GM18909 (cell line): ENCODE results near the gene MAB21L3.
A peak's percentile ranks its signal among the peaks of the same experiment; 100 is the strongest.
"Not testable (repeated sequence)": the region's sequence is repeated elsewhere in the genome, so short reads cannot be mapped to it uniquely, and the experiment has no call there.

Experiments used
- ATAC-seq: cut with Tn5 transposase; IDR thresholded peaks from one replicate; pipeline ENCODE4 v1.9.1; 2021; ENCODE audit warnings: mild to moderate bottlenecking; ENCODE audit not compliant: unreplicated experiment, poor library complexity

Gene MAB21L3

GRCh38 chr1:116131866-116132605 is 20.8 kb downstream of the MAB21L3 start:
- no peak for ATAC-seq

DNA sequence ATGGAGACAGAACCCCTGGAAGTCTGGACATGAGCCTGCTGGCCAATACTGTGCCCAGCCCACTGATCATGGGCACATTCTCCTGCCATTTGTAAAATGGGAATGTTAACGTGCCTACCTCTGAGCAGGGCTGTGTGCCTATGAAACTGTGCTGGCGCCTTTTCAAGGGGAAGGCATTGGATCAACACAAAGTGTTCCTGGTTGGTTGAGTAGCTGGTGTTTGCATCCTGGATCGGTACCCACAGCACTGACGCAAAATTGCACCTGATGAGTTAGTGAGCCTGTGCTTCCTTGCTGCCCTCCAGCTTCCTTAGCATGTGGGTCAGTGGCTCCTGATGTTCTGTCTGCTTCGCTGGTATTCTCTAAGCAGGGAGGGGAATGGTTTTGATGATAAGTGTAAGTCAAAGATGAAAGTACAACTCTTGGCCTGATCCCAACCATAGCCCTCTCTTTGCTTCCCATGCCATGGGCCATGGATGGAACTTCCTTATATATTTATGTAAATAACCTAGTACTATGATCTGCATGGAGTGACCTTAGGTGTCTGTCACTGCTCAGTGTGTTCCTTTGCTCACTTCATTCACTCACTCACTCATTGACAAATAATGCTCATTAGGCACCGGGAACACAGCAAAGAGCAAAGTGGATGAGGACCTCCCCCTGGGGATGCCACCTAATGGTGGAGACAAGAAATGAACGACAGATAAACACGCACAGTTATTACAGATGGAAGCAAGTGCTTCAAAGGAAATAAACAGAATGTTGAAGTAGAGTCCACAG is 22.7 kb downstream of the MAB21L3 start:
- ATAC-seq: no peak

DNA sequence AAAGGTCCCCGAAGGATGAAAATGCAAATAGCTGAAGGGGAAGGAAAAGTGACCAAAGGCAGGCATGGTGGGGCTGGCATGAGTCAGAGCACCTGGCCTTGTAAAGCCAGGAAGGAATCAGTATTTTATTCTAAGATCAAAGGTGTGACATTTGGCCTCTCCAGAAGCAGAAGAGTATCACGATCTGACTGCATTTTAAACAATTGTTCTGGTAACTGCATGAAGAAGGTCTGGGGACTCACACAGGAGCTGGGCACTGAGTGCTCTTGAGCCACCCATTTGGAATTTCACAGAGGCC is 23.2 kb downstream of the MAB21L3 start:
- no peak for ATAC-seq

DNA sequence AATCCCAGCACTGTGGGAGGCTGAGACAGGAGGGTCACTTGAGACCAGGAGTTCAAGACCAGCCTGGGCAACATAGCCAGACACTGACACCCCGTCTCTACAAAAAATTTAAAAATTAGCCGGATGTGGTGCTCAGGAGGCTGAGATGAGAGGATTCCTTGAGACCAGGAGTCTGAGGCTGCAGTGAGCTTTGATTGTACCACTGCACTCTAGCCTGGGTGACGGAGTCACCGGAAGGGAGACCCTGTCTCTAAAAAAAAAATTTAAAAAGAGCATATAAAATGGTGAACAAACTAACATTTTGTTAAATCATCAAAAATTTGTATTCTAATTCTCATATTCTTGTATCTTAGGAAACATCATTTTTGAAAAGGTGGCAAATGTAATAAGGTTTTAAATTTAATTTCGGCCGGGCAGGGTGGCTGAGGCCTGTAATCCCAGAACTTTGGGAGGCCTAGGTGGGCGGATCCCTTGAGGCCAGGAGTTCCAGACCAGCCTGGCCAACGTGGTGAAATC is 27.1 kb downstream of the MAB21L3 start:
- no peak for ATAC-seq

- ATAC-seq: no peak
Measured at GRCh38 chr1:116139592-116140134, 28.5 kb downstream of the MAB21L3 start.

GRCh38 chr1:116144151-116144550 is 33.0 kb downstream of the MAB21L3 start:
- ATAC-seq: no peak

- not testable (repeated sequence) for ATAC-seq
Measured at GRCh38 chr1:116146447-116147113, 35.4 kb downstream of the MAB21L3 start.

- ATAC-seq: no peak
Measured at GRCh38 chr1:116147114-116147510, 35.9 kb downstream of the MAB21L3 start.

- no peak for ATAC-seq
Measured at GRCh38 chr1:116147972-116148371, 36.8 kb downstream of the MAB21L3 start.

DNA sequence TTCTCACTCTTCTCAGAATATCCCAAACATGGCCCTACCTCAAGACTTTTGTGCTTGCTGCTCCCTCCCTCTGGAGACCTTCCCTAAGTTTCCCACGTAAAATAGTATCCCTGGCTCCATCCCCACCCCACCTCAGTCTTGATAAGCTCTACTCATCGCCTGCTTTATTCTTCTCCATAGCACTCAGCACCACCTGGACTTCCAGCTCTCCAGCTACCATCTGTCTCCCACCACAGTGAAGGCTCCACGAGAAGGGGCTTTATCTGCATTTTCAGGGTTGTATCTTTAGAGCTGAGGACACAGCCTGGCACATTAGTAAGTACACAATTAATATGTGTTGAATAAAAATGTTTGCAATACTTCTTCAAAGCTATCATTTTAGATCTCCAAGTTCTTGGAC is 37.8 kb downstream of the MAB21L3 start:
- no peak for ATAC-seq

DNA sequence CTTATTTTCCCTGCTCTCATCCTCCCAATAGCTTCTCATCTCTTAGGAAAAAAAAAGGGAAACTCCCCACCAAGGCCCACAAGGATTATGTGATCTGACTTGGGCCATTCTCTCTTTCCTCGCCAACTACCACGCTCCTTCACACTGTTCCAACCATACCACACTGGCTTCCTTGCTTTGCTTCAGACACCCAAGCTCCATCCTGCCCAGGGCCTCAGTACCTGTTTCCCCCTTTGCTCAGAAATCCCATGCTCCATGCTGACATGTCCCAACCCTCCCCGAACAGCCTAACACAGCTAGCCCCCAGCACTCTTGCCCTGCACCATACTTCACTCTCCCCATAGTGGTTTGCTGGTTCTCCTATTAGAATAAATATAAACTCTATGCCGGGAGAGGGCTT is 39.2 kb downstream of the MAB21L3 start:
- ATAC-seq: no peak

GRCh38 chr1:116151739-116152576 is 40.8 kb downstream of the MAB21L3 start:
- ATAC-seq: peak; percentile 97

DNA sequence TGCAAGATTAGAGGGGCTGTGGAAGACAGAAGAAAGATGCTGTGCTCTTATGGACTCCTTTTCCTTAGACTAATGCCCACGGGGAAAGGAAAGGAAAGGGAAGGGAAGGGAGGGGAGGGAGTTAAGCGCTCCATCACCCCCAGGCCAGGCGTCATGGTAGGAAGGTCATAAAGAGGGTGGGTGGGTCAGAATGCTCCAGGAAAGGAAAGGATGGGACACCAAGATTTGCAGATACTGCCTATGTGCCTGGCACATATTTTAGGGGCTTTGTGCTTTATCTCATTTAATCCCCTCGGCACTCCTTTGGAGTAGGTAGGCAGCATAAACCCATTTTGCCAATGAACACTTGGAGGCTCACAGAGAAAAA is 41.4 kb downstream of the MAB21L3 start:
- ATAC-seq: no peak

GRCh38 chr1:116152950-116153691 is 41.9 kb downstream of the MAB21L3 start:
- ATAC-seq: no peak

GRCh38 chr1:116153692-116154031 is 42.5 kb downstream of the MAB21L3 start:
- ATAC-seq: no peak

DNA sequence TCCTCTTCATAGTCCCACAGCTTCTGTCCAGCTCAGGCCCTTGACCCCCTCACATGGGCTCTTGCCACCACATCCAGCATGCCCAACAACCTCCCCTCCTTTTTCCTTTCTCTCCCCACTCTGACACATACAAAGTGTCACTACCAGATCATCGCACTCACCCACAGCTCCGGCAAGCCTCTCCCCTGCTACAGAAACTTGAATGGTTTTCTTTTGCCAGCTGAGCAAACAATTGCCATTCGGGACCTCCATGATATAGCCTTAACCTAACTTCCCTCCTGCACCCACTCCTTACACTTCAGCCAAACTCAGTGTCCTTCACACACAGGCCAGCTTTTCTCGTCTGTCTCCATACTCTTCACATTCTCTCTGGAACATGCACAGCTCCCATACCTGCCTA is 43.3 kb downstream of the MAB21L3 start:
- no peak for ATAC-seq

DNA sequence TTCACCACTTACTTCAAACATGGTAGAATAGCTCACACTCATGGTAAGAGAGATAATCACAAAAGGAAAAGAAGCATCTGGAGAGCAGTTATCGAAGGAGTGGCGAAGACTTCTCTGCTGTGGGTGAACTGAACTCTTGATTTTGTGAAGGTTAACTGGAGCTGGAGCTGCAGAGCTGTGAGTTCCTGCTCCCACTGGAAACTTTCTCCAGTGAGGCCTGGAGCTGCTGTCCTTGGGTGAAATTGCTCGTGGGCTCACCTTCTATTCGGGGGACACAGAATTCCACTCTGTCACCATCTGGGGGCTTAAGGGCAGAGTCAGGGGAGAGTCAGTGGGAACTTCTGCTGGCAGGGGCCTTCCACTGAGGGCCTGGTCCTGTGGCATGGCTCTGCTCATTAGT is 45.9 kb downstream of the MAB21L3 start:
- no peak for ATAC-seq

- ATAC-seq: no peak
Measured at GRCh38 chr1:116159177-116159576, 48.0 kb downstream of the MAB21L3 start.

GRCh38 chr1:116159611-116160010 is 48.4 kb downstream of the MAB21L3 start:
- ATAC-seq: no peak

DNA sequence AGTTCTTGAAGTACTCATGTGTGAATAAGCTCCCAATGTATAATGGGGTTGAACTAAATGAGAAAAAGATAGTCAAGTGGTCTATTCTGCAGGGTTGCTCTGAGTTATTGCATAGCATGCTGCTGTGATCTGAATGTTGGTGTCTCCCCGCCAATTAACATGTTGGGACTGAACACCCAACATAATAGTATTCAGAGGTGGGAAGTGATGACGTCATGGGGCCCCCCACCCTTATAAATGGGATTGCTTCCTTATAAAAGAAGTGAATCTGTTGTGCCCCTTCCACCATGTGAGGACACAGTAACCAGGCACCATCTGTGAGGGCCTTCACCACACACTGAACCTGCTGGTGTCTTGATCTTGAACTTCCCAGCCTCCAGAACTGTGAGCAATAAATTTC is 50.2 kb downstream of the MAB21L3 start:
- ATAC-seq: no peak
